NCI-H2107 (cell line): Measurements from ENCODE around the gene LIN54.
"Not testable (repeated sequence)": the region's sequence is repeated elsewhere in the genome, so short reads cannot be mapped to it uniquely, and the experiment has no call there.

Experiments
- DNase-seq: peaks from one replicate; lab custom pipeline; 2025; lab: John Stamatoyannopoulos, UW

LIN54 gene

GRCh38 chr4:83010522-83011318 lies at the start of gene LIN54:
TSS of gene LIN54 (minus strand) at chr4:83010823. CDS start at chr4:82984844, 25,979 bp downstream.
- peak; percentile 18 for DNase-seq

- DNase-seq, result no peak
These were observed 44.3 kb upstream of the LIN54 start for GRCh38 chr4:83054928-83055327.

- not testable (repeated sequence) for DNase-seq
These were observed 38.2 kb upstream of the LIN54 start for GRCh38 chr4:83048781-83049180.

GRCh38 chr4:83046693-83047473 lies 36.3 kb upstream of the LIN54 start:
- DNase-seq, result no peak

GRCh38 chr4:83043801-83044407 lies 33.3 kb upstream of the LIN54 start:
- no peak for DNase-seq

GRCh38 chr4:83043157-83043556 lies 32.5 kb upstream of the LIN54 start:
- DNase-seq, result not testable (repeated sequence)

GRCh38 chr4:83040269-83040668 lies 29.6 kb upstream of the LIN54 start:
- no peak for DNase-seq

GRCh38 chr4:83036991-83037665 lies 26.5 kb upstream of the LIN54 start:
- DNase-seq, result no peak

GRCh38 chr4:83034630-83035494 lies 24.2 kb upstream of the LIN54 start, which contains the start of gene COPS4:
TSS of gene COPS4 (plus strand) at chr4:83035183. CDS start at chr4:83035225, 42 bp downstream.
- peak; percentile 81 for DNase-seq

- DNase-seq, result no peak
These were observed 19.1 kb upstream of the LIN54 start for GRCh38 chr4:83029688-83030087.

- no peak for DNase-seq
These were observed 18.4 kb upstream of the LIN54 start for GRCh38 chr4:83028976-83029375.

- no peak for DNase-seq
These were observed 14.9 kb upstream of the LIN54 start for GRCh38 chr4:83025563-83025962.

GRCh38 chr4:83024233-83024632 lies 13.6 kb upstream of the LIN54 start:
- no peak for DNase-seq

- DNase-seq, result not testable (repeated sequence)
These were observed 13.0 kb upstream of the LIN54 start for GRCh38 chr4:83023599-83023998.

GRCh38 chr4:83022724-83023450 lies 12.3 kb upstream of the LIN54 start:
- no peak for DNase-seq

GRCh38 chr4:83019794-83020494 lies 9.3 kb upstream of the LIN54 start:
- DNase-seq, result no peak

- no peak for DNase-seq
These were observed 3.3 kb upstream of the LIN54 start for GRCh38 chr4:83013902-83014301.

GRCh38 chr4:83013420-83013867 lies 2.8 kb upstream of the LIN54 start:
- DNase-seq, result no peak

GRCh38 chr4:83012687-83013419 lies 2.2 kb upstream of the LIN54 start:
- peak; percentile 94 for DNase-seq
